GM12891 (cell line): ENCODE results near the gene ACSL1.

ENCODE experiments used
- PAX5 ChIP-seq: IDR thresholded peaks from 2 replicates; pipeline ENCODE4 v1.6.1; 2011; ENCODE audit warnings: low read length, moderate library complexity, mild to moderate bottlenecking; ENCODE audit not compliant: insufficient read depth, severe bottlenecking
- POLR2A ChIP-seq: IDR thresholded peaks from 2 replicates; pipeline ENCODE4 v1.6.1; 2011; ENCODE audit warnings: low read depth, low read length, control low read depth
- POLR2AphosphoS5 ChIP-seq: IDR thresholded peaks from 2 replicates; pipeline ENCODE4 v1.6.1; 2011; ENCODE audit warnings: low read depth, low read length, control low read depth
- SPI1 ChIP-seq: IDR thresholded peaks from 2 replicates; pipeline ENCODE4 v1.6.1; 2011; ENCODE audit warnings: low read depth, low read length, control low read depth
- TAF1 ChIP-seq: IDR thresholded peaks from 2 replicates; pipeline ENCODE4 v1.6.1; 2011; ENCODE audit warnings: low read depth, low read length, control low read depth

GRCh38 chr4:184762100-184762499, 63.7 kb downstream of the ACSL1 start:
- TF ChIP-seq POLR2AphosphoS5: no peak
- 0 out of 2 replicates have a peak, but pooled peaks have one; percentile 22 for TF ChIP-seq SPI1
- no peak for TF ChIP-seq TAF1
- TF ChIP-seq POLR2A: peak; percentile 62
- TF ChIP-seq PAX5: no peak
